HUES64 (cell line): ENCODE data around the gene PEAK1.

Experiments
- H3K27ac ChIP-seq: 2 replicates; pipeline ENCODE4 v1.7.0; 2013; ENCODE audit warnings: low read depth, low read length, inconsistent platforms
- H3K27me3 ChIP-seq: 2 replicates; pipeline ENCODE4 v1.6.1; 2013; ENCODE audit warnings: mild to moderate bottlenecking, low read length; ENCODE audit not compliant: insufficient read depth
- H3K36me3 ChIP-seq: 2 replicates; pipeline ENCODE4 v1.6.1; 2013; ENCODE audit warnings: mild to moderate bottlenecking, low read length; ENCODE audit not compliant: insufficient read depth
- H3K4me1 ChIP-seq: 2 replicates; pipeline ENCODE4 v1.6.1; 2013; ENCODE audit warnings: mild to moderate bottlenecking, low read length, moderate library complexity; ENCODE audit not compliant: insufficient read depth
- H3K4me3 ChIP-seq: 2 replicates; pipeline ENCODE4 v1.5.1; 2013; ENCODE audit warnings: mild to moderate bottlenecking, low read length, moderate library complexity
- H3K9ac ChIP-seq: 2 replicates; pipeline ENCODE4 v1.6.1; 2013; ENCODE audit warnings: mild to moderate bottlenecking, low read depth, low read length
- H3K9me3 ChIP-seq: 2 replicates; pipeline ENCODE4 v1.6.1; 2013; ENCODE audit warnings: low read depth, low read length; ENCODE audit not compliant: insufficient read depth
- WGBS: fragments of 150-250, 120-280 bp; methylation state at CpG from one replicate; pipeline ENCODE4 v1.1.7; 2013; ENCODE audit warnings: missing lambda C conversion rate; 5-methylcytosine and 5-hydroxymethylcytosine counted together

PEAK1 gene

DNA sequence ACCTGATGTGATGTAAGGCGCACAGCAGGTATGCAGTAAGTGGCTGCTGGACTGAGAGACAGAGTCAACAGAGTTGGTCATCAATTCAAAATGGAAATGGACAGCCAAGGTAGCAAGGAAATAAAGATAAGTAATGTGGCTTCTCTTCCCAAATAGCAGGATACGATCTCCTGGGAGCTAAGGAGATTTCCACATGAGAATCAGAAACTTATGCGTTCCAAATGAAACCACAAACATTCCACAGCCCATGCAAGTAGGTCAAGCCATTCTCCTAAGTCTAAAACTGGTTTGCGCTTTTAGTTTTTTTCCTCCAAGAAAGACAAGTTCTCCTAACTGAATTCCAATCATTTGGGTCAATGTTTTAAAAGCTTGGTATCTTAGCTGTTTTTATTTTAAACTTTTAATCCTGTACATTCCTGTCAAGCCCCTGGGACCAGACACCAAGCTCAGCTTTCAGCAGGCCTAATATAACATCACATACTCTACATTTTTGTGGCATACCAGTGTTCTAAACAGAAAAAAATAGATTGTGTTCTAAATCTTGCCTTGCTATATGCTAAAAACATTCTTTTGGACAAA lies 275.3 kb downstream of the PEAK1 start:
- Histone ChIP-seq H3K27ac (no peak overlapping the region), H3K9ac (no peak overlapping the region), H3K9me3 (peaks cover 24% of the 10 kb centered on the region), H3K36me3 (no peaks in the 10 kb centered on the region; the same call in 1 of the 2 replicates), H3K27me3 (no peaks in the 10 kb centered on the region), H3K4me1 (peaks cover 7% of the 10 kb centered on the region; the same call in 1 of the 2 replicates), H3K4me3 (no peak overlapping the region)
- 93% methylated on average over 4 of the region's 4 CpGs for WGBS

DNA sequence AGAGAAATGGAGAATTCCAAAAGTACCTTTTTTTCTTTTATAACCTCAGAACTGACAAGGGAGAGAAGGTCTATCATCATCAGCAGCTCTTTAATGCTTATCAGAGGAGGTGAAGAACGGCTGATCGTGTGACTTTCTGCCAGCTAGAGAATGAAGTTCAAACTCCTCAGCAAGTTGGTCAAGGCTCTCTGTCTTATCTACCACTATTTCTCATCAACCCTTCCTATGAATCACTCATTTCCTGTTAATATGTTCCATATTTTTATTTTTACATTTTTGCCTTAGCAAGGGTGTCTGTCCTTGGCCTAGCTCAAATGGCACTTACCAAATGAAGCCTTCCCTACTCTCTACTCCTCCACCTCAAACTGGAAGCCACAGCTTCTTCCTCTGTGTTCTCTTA lies 275.9 kb downstream of the PEAK1 start:
- Histone ChIP-seq H3K36me3 (no peaks in the 10 kb centered on the region; the same call in 1 of the 2 replicates), H3K27ac (no peak overlapping the region), H3K4me1 (peaks cover 7% of the 10 kb centered on the region; the same call in 1 of the 2 replicates), H3K27me3 (no peaks in the 10 kb centered on the region), H3K9me3 (peaks cover 24% of the 10 kb centered on the region), H3K9ac (no peak overlapping the region), H3K4me3 (no peak overlapping the region)
- WGBS: 98% methylated on average over 2 of the region's 2 CpGs

DNA sequence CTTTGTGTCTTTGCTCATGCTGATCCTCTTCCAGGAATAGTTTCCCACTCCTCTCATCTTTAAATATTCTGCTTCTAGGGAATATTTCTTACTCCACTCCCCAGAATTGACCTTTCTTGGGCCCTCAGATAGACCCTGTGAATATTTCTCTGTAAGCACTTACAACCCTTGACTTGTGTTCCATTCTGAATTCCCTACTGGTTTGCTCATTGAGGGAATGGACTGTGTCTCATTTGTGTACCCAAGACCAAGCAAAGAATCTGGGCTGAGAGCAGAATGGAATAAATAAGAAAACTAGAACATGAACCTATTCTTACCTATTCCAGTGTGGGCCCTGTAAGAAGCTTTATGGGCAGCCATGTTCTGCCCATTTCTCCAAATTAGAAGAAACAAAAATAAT lies 276.3 kb downstream of the PEAK1 start:
- Histone ChIP-seq H3K9me3 (peaks cover 24% of the 10 kb centered on the region), H3K27ac (no peak overlapping the region), H3K4me3 (no peak overlapping the region), H3K36me3 (no peaks in the 10 kb centered on the region; the same call in 1 of the 2 replicates), H3K9ac (no peak overlapping the region), H3K4me1 (peaks cover 7% of the 10 kb centered on the region; the same call in 1 of the 2 replicates), H3K27me3 (no peaks in the 10 kb centered on the region)

GRCh38 chr15:77143191-77143590 lies 276.7 kb downstream of the PEAK1 start:
- no peaks in the 10 kb centered on the region for H3K27me3 ChIP-seq
- peaks cover 7% of the 10 kb centered on the region; the same call in 1 of the 2 replicates for H3K4me1 ChIP-seq
- no peak overlapping the region for H3K4me3 ChIP-seq
- H3K36me3 ChIP-seq: no peaks in the 10 kb centered on the region; the same call in 1 of the 2 replicates
- H3K9ac ChIP-seq: no peak overlapping the region
- 96% methylated on average over 7 of the region's 7 CpGs for WGBS
- H3K9me3 ChIP-seq: peaks cover 24% of the 10 kb centered on the region
- no peak overlapping the region for H3K27ac ChIP-seq

DNA sequence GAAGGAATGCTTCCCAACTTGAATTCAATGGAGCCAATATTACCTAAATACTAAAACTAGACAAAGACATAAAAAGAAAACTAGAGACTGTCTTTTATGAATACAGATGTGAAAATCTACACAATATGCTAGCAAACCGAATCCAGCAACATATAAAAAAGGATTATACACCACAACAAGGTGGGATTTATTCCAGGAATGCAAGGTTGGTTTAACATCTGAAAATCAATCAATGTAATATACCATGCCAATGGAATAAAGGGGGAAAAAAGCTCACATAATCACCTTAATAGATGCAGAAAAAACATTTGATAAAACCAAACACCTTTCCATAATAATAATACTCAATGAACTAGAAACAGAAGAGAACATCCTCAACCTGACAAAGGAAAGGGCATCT lies 279.7 kb downstream of the PEAK1 start:
- Histone ChIP-seq H3K27me3 (no peaks in the 10 kb centered on the region), H3K4me1 (peaks cover 7% of the 10 kb centered on the region; the same call in 1 of the 2 replicates), H3K36me3 (no peaks in the 10 kb centered on the region; the same call in 1 of the 2 replicates), H3K4me3 (no peak overlapping the region), H3K27ac (no peak overlapping the region), H3K9me3 (peaks cover 24% of the 10 kb centered on the region), H3K9ac (no peak overlapping the region)
- WGBS: 100% methylated on average over 1 of the region's 1 CpG

DNA sequence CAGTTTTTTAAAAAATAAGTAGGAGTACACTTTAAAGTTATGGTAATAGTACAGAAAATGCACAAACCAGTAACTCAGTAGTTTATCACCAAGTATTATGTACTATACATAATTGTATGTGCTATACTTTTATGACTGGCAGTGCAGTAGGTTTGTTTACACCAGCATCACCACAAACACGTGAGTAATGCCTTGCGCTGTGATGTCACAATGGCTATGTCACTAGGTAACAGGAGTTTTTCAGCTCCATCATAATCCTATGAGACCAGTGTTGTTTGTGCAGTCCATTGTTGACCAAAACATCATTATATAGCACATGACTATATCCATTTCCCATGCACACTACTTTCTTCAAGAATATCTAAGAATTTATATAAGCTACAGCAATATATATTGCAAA lies 280.6 kb downstream of the PEAK1 start:
- H3K27me3 ChIP-seq: no peaks in the 10 kb centered on the region
- H3K9ac ChIP-seq: no peak overlapping the region
- 89% methylated on average over 2 of the region's 2 CpGs for WGBS

DNA sequence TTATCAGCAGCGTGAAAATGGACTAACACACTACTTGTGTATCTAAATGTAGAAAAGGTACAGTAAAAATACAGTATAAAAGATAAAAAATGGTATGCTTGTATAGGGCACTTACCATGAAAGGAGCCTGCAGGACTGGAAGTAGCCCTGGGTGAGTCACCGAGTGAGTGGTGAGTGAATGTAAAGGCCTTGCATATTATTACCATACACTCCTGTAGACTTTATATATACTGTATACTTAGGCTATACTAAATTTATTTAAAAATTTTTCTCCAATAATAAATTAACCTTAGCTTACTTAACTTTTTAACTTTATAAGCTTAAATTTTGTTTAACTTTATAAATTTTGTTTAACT lies 281.8 kb downstream of the PEAK1 start:
- no peaks in the 10 kb centered on the region for H3K27me3 ChIP-seq
- peaks cover 24% of the 10 kb centered on the region for H3K9me3 ChIP-seq
- WGBS: no CpG with 5 or more reads among the region's 2 CpGs
- no peak overlapping the region for H3K9ac ChIP-seq
- H3K36me3 ChIP-seq: peaks cover 3% of the 10 kb centered on the region
- H3K4me3 ChIP-seq: no peak overlapping the region
- no peak overlapping the region for H3K27ac ChIP-seq
- no peaks in the 10 kb centered on the region for H3K4me1 ChIP-seq

More for the DNA sequence above, 280.6 kb downstream of the PEAK1 start:
- peaks cover 2% of the 10 kb centered on the region; the same call in 1 of the 2 replicates for H3K4me1 ChIP-seq
- H3K27ac ChIP-seq: no peak overlapping the region
- H3K9me3 ChIP-seq: peaks cover 24% of the 10 kb centered on the region
- H3K4me3 ChIP-seq: no peak overlapping the region
- no peaks in the 10 kb centered on the region; the same call in 1 of the 2 replicates for H3K36me3 ChIP-seq

GRCh38 chr15:77135181-77135580 lies 284.7 kb downstream of the PEAK1 start:
- no peaks in the 10 kb centered on the region for H3K27me3 ChIP-seq
- H3K4me1 ChIP-seq: peaks cover 9% of the 10 kb centered on the region
- WGBS: 98% methylated on average over 4 of the region's 4 CpGs
- no peak overlapping the region for H3K4me3 ChIP-seq
- H3K27ac ChIP-seq: no peak overlapping the region
- peaks cover 2% of the 10 kb centered on the region for H3K9me3 ChIP-seq
- no peak overlapping the region for H3K9ac ChIP-seq
- peaks cover 8% of the 10 kb centered on the region for H3K36me3 ChIP-seq

DNA sequence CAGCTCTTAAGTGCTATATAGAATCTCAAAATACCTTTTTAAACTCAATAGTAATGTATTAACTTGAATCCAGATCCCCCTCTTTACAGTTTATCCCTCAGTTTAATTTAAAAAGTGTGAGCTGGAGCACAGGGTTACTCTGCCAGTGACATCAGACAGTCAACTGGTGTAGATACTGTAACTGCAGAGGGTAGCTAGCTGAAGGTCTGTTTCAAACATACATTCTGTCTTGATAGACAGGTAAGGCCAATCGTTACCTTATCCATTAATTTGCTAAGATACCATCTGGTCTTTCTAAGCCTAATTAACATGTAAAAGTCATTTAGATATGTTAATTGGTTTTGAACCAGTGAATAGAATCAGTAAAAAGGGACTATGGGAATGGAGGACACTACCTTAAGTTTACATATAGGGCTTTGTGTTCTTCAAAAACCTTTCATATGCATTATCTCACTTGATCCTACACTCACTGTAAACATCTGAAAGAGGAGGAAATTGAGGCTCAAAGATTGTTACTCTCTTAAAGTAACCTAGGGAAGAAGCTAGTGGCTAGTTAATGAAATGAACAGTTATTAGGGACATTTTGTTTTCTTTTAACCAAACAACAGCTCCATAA lies 289.5 kb downstream of the PEAK1 start:
- Histone ChIP-seq H3K9ac (no peak overlapping the region), H3K4me3 (no peak overlapping the region), H3K27ac (peak overlapping the region; percentile 82; the same call in 1 of the 2 replicates), H3K9me3 (no peaks in the 10 kb centered on the region), H3K4me1 (peaks cover 16% of the 10 kb centered on the region), H3K27me3 (no peaks in the 10 kb centered on the region), H3K36me3 (peaks cover 8% of the 10 kb centered on the region)
- no CpG with 5 or more reads among the region's 1 CpG for WGBS

DNA sequence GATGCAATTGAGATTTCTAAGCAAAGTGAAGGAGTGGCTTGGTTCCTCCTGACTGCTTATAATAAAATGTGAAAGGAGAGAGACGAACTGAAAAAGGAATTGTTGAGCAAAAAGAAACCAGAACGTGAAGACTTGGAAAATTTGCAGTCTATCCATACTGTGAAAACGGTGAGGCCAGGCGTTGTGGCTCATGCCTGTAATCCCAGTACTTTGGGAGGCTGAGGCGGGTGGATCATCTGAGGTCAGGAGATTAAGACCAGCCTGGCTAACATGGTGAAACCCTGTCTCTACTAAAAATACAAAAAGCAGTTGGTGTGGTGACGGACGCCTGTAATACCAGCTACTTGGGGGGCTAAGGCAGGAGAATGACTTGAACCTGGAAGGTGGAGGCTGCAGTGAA lies 292.3 kb downstream of the PEAK1 start:
- peaks cover 16% of the 10 kb centered on the region for H3K4me1 ChIP-seq
- WGBS: 91% methylated on average over 7 of the region's 7 CpGs
- H3K36me3 ChIP-seq: peaks cover under 1% of the 10 kb centered on the region; the same call in 1 of the 2 replicates
- no peak overlapping the region for H3K4me3 ChIP-seq
- no peaks in the 10 kb centered on the region for H3K27me3 ChIP-seq
- H3K9ac ChIP-seq: no peak overlapping the region
- no peak overlapping the region for H3K27ac ChIP-seq
- H3K9me3 ChIP-seq: no peaks in the 10 kb centered on the region

- no peak overlapping the region for H3K27ac ChIP-seq
- no peak overlapping the region for H3K9ac ChIP-seq
- no peak overlapping the region for H3K4me3 ChIP-seq
- H3K4me1 ChIP-seq: peaks cover 16% of the 10 kb centered on the region
- H3K9me3 ChIP-seq: no peaks in the 10 kb centered on the region
- no peaks in the 10 kb centered on the region for H3K27me3 ChIP-seq
- no peaks in the 10 kb centered on the region for H3K36me3 ChIP-seq
- 95% methylated on average over 3 of the region's 3 CpGs for WGBS
Measured at GRCh38 chr15:77126529-77127326, 293.2 kb downstream of the PEAK1 start.
